DOHH2 (cell line): ENCODE data around the gene ELOVL7.

ENCODE experiments used
- CTCF ChIP-seq: fragments of 200-600 bp; sonication (generic); IDR thresholded peaks from one replicate; pipeline ENCODE4 v1.5.1; 2014; ENCODE audit warnings: antibody characterized with exemption, mild to moderate bottlenecking, low read depth, low read length; ENCODE audit not compliant: poor library complexity, severe bottlenecking
- EZH2phosphoT487 ChIP-seq: fragments of 200-600 bp; sonication (generic); IDR thresholded peaks from 2 replicates; pipeline ENCODE4 v1.6.1; 2017; ENCODE audit warnings: borderline replicate concordance, mild to moderate bottlenecking, antibody characterized with exemption, low read length, moderate library complexity, mixed read lengths

- no peak for TF ChIP-seq EZH2phosphoT487
- TF ChIP-seq CTCF, result no peak
Measured at GRCh38 chr5:60891667-60892066, 47.6 kb upstream of the ELOVL7 start.
